Globus pallidus (tissue), 1 donor: Measurements from ENCODE around the gene LARP6.
"Not testable (repeated sequence)": the region's sequence is repeated elsewhere in the genome, so short reads cannot be mapped to it uniquely, and the experiment has no call there.

ENCODE experiments used
- DNase-seq: peaks from one replicate; pipeline ENCODE4 v3.0.0-alpha.2; 2015; ENCODE audit warnings: low spot score

LARP6 gene

GRCh38 chr15:70853973-70854665, at the start of gene LARP6:
TSS of gene LARP6 (minus strand) at chr15:70854157. CDS start at chr15:70854088, 69 bp downstream.
- no peak for DNase-seq

GRCh38 chr15:70902107-70902506, 48.1 kb upstream of the LARP6 start:
- no peak for DNase-seq

GRCh38 chr15:70892912-70893560, 39.1 kb upstream of the LARP6 start:
- no peak for DNase-seq

- peak; percentile 91 for DNase-seq
Measured at GRCh38 chr15:70892002-70892911, 38.3 kb upstream of the LARP6 start, which contains the start of the genes LRRC49 and THAP10. TSS of gene LRRC49 (plus strand) at chr15:70892826. CDS start at chr15:70892895, 69 bp downstream. TSS of gene THAP10 (minus strand) at chr15:70892433. CDS start at chr15:70892272, 161 bp downstream.

- no peak for DNase-seq
Measured at GRCh38 chr15:70882361-70882760, 28.4 kb upstream of the LARP6 start.

GRCh38 chr15:70880781-70881180, 26.8 kb upstream of the LARP6 start:
- DNase-seq: no peak

- no peak for DNase-seq
Measured at GRCh38 chr15:70879401-70879800, 25.4 kb upstream of the LARP6 start.

GRCh38 chr15:70876683-70877082, 22.7 kb upstream of the LARP6 start:
- DNase-seq: no peak

- no peak for DNase-seq
Measured at GRCh38 chr15:70876011-70876410, 22.1 kb upstream of the LARP6 start.

GRCh38 chr15:70875001-70875782, 21.2 kb upstream of the LARP6 start:
- peak; percentile 86 for DNase-seq

GRCh38 chr15:70873232-70874054, 19.5 kb upstream of the LARP6 start:
- DNase-seq: no peak

- not testable (repeated sequence) for DNase-seq
Measured at GRCh38 chr15:70871490-70871889, 17.5 kb upstream of the LARP6 start.

- no peak for DNase-seq
Measured at GRCh38 chr15:70870051-70870450, 16.1 kb upstream of the LARP6 start.

- DNase-seq: no peak
Measured at GRCh38 chr15:70869346-70869745, 15.4 kb upstream of the LARP6 start.

- DNase-seq: no peak
Measured at GRCh38 chr15:70867911-70868467, 14.0 kb upstream of the LARP6 start.

- no peak for DNase-seq
Measured at GRCh38 chr15:70866982-70867641, 13.2 kb upstream of the LARP6 start.

GRCh38 chr15:70863450-70864218, 9.7 kb upstream of the LARP6 start:
- DNase-seq: peak; percentile 98

- DNase-seq: no peak
Measured at GRCh38 chr15:70859998-70860397, 6.0 kb upstream of the LARP6 start.

- no peak for DNase-seq
Measured at GRCh38 chr15:70859322-70859908, 5.5 kb upstream of the LARP6 start.
